A673 (cell line): ENCODE measurements around the gene ZSCAN32.

Source experiments
- EZH2 ChIP-seq: fragments of 200-600 bp; sonication (generic); IDR thresholded peaks from 2 replicates; pipeline ENCODE4 v1.6.1; 2017; ENCODE audit warnings: borderline replicate concordance, low read depth, mild to moderate bottlenecking, mixed read lengths, antibody characterized with exemption, low read length; ENCODE audit not compliant: poor library complexity, severe bottlenecking
- TF ChIP-seq, protein P1 (sequence below): fragments of 300-800, 200-600 bp; sonication (generic); conservative IDR thresholded peaks from 2 replicates; pipeline ENCODE4 v1.5.1; 2017; ENCODE audit warnings: low read depth, mild to moderate bottlenecking, antibody characterized with exemption, low read length, moderate library complexity, mixed read lengths

DNA sequence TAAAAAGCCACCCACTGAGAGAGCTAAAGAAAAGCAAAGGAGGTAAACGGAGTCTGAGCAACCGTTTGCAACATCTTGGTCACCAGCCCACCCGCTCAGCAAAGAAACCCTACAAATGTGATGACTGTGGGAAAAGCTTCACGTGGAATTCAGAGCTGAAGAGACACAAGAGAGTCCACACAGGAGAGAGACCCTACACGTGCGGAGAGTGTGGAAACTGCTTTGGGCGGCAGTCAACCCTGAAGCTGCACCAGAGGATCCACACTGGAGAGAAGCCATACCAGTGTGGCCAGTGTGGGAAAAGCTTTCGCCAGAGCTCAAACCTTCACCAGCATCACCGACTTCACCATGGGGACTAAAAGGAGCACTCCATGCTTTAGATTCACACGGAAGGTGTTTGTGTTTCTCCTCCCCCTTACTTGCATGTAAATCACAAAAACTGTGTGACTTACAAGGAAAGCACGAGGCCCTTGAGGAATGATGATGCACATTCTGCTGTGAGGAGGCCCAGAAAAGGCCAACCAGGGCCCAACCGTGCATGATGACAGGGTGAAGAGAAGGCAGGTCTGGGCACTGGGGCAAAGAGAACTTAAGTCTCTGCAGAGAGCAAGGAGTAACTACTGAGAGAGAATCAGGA is 7.9 kb upstream of the ZSCAN32 start:
- no peak for TF ChIP-seq EZH2
- TF ChIP-seq, protein P1, sequence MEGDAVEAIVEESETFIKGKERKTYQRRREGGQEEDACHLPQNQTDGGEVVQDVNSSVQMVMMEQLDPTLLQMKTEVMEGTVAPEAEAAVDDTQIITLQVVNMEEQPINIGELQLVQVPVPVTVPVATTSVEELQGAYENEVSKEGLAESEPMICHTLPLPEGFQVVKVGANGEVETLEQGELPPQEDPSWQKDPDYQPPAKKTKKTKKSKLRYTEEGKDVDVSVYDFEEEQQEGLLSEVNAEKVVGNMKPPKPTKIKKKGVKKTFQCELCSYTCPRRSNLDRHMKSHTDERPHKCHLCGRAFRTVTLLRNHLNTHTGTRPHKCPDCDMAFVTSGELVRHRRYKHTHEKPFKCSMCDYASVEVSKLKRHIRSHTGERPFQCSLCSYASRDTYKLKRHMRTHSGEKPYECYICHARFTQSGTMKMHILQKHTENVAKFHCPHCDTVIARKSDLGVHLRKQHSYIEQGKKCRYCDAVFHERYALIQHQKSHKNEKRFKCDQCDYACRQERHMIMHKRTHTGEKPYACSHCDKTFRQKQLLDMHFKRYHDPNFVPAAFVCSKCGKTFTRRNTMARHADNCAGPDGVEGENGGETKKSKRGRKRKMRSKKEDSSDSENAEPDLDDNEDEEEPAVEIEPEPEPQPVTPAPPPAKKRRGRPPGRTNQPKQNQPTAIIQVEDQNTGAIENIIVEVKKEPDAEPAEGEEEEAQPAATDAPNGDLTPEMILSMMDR, result no peak
